H7 (cell line): ENCODE measurements around the gene TMEM145. TPM values are rescaled to one million over a fixed set of nuclear protein-coding genes. Genes with fewer than 3 reads are reported as not detected.

ENCODE experiments used
- total RNA-seq: library from RNA; depleted of rRNA; stranded (reverse); fragments of >200 nt; shearing (Covaris generic); gene quantifications from 2 replicates; pipeline ENCODE4 v1.2.3, GENCODE V29; 2014; rRNA removed

TMEM145 gene
- total RNA-seq, 1 experiment from 2014 or later, result 0.38 TPM

Other genes starting within 250 kb of the TMEM145 start
- gene GRIK5, start 243.1 kb upstream of the TMEM145 start, total RNA-seq, result 15.7 and 16.4 TPM in 2 replicates
- 44.0 and 45.4 TPM in 2 replicates for gene ZNF574, start 237.1 kb upstream of the TMEM145 start, total RNA-seq
- 0.90 and 2.4 TPM in 2 replicates for gene POU2F2, start 180.9 kb upstream of the TMEM145 start, total RNA-seq
- gene DEDD2, start 95.6 kb upstream of the TMEM145 start, total RNA-seq, result 58.0 and 63.6 TPM in 2 replicates
- gene ZNF526, start 93.0 kb upstream of the TMEM145 start, total RNA-seq, result 14.6 and 16.1 TPM in 2 replicates
- gene GSK3A, start 70.7 kb upstream of the TMEM145 start, total RNA-seq, result 29.1 and 40.4 TPM in 2 replicates
- 73.0 and 106 TPM in 2 replicates for gene ERF, start 58.2 kb upstream of the TMEM145 start, total RNA-seq
- gene CIC, start 44.1 kb upstream of the TMEM145 start, total RNA-seq, result 16.1 and 20.1 TPM in 2 replicates
- 3.3 and 5.2 TPM in 2 replicates for gene PRR19, start 11.2 kb upstream of the TMEM145 start, total RNA-seq
- gene PAFAH1B3, start 10.7 kb upstream of the TMEM145 start, total RNA-seq, result 96.5 and 152 TPM in 2 replicates
- gene MEGF8, start 12.3 kb downstream of the TMEM145 start, total RNA-seq, result 26.1 and 33.4 TPM in 2 replicates
- 7.8 and 11.5 TPM in 2 replicates for gene CNFN, start 77.0 kb downstream of the TMEM145 start, total RNA-seq
- 7.5 and 8.2 TPM in 2 replicates for gene LIPE, start 114.1 kb downstream of the TMEM145 start, total RNA-seq
- not detected in 2 replicates for gene CXCL17, start 129.6 kb downstream of the TMEM145 start, total RNA-seq
- gene CEACAM1, start 215.2 kb downstream of the TMEM145 start, total RNA-seq, result 0.30 and 0.42 TPM in 2 replicates